RWPE1 (cell line): ENCODE results near the gene MUC4.

Experiments
- CTCF ChIA-PET: fragments of 350-600 bp; sonication (Branson Sonifier 250); formaldehyde crosslinking; extraction: SDS; loops from one replicate; lab custom pipeline; 2021; lab: Yijun Ruan, JAX
- POLR2A ChIA-PET: fragments of 400-600 bp; formaldehyde crosslinking; extraction: SDS; loops from one replicate; lab custom pipeline; 2020; ENCODE audit warnings: antibody characterized with exemption; ENCODE audit not compliant: low non-redundant PET; lab: Yijun Ruan, JAX
- DNase-seq: peaks from one replicate; pipeline ENCODE4 v3.0.0; 2012; ENCODE audit warnings: low spot score
- H3K27ac ChIP-seq: fragments of 450-650 bp; 2 replicates; pipeline ENCODE4 v1.5.1; 2017
- TF ChIP-seq, protein P1 (sequence below): fragments of 450-650 bp; conservative IDR thresholded peaks from 2 replicates; pipeline ENCODE4 v1.5.1; 2017; ENCODE audit warnings: low read depth, mild to moderate bottlenecking

Gene MUC4

DNA sequence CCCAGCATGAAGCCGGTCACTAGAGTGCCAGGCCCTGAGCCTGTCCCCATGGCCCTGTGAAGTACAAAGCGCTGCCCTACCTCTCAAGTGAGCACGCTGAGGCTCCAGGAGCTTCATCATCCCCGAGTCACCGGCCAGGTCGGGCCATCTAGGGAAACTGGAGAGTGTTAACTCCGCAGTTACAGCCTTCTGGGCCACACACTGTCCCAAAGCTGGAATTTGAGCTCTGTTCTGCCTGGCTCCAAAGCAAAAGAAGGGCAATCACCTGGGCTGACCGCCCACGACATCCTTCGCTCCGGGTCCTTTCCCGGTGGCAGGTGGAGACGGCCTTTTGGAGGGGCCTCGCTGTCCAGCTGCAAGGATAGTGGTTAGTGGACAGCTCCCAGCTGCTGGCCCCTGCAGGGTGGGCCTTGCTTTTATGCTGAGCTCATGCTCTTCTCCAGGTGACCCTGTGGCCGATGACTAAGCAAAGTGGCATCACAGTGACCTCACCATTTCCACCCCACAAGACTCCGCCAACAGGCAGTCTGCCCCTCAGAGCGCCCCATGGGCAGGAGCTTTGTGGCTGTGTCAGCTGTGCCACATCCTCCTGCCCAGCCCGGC lies 3.5 kb upstream of the MUC4 start:
- ChIA-PET CTCF (interaction anchor here (0.6 to 2.7 kb wide), 2 partner anchors 35 to 42 kb away, joined by 5 to 11 read pairs; no protein-coding TSS in a partner anchor), POLR2A (interaction anchor here (0.6 kb wide), 1 partner anchor 56 kb away, joined by 10 read pairs; no protein-coding TSS in a partner anchor)
- TF ChIP-seq, protein P1, sequence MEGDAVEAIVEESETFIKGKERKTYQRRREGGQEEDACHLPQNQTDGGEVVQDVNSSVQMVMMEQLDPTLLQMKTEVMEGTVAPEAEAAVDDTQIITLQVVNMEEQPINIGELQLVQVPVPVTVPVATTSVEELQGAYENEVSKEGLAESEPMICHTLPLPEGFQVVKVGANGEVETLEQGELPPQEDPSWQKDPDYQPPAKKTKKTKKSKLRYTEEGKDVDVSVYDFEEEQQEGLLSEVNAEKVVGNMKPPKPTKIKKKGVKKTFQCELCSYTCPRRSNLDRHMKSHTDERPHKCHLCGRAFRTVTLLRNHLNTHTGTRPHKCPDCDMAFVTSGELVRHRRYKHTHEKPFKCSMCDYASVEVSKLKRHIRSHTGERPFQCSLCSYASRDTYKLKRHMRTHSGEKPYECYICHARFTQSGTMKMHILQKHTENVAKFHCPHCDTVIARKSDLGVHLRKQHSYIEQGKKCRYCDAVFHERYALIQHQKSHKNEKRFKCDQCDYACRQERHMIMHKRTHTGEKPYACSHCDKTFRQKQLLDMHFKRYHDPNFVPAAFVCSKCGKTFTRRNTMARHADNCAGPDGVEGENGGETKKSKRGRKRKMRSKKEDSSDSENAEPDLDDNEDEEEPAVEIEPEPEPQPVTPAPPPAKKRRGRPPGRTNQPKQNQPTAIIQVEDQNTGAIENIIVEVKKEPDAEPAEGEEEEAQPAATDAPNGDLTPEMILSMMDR, result no peak
- H3K27ac ChIP-seq, result no peak overlapping the region
- no peak for DNase-seq

- TF ChIP-seq, protein P1, result no peak
- H3K27ac ChIP-seq, result no peak overlapping the region
- CTCF ChIA-PET, result interaction anchor here (2.7 kb wide), 1 partner anchor 36 kb away, joined by 11 read pairs; no protein-coding TSS in a partner anchor
- DNase-seq, result no peak
- POLR2A ChIA-PET, result no interaction called here
Measured at GRCh38 chr3:195813916-195814640, 2.3 kb upstream of the MUC4 start.

GRCh38 chr3:195812366-195812765 lies 637 bp upstream of the MUC4 start:
- TF ChIP-seq, protein P1, result no peak
- ChIA-PET CTCF (no interaction called here), POLR2A (no interaction called here)
- no peak overlapping the region for H3K27ac ChIP-seq
- no peak for DNase-seq

- POLR2A ChIA-PET, result no interaction called here
- H3K27ac ChIP-seq, result no peak overlapping the region
- DNase-seq, result no peak
- TF ChIP-seq, protein P1, result no peak
- CTCF ChIA-PET, result interaction anchor here (0.6 kb wide), 2 partner anchors 39 to 46 kb away, joined by 3 to 4 read pairs; no protein-coding TSS in a partner anchor
Measured at GRCh38 chr3:195810455-195810845, 1.3 kb downstream of the MUC4 start.

GRCh38 chr3:195809796-195810454 lies 1.8 kb downstream of the MUC4 start:
- ChIA-PET CTCF (no interaction called here), POLR2A (no interaction called here)
- DNase-seq, result no peak
- H3K27ac ChIP-seq, result no peak overlapping the region
- TF ChIP-seq, protein P1, result no peak

- POLR2A ChIA-PET, result no interaction called here
- TF ChIP-seq, protein P1, result no peak
- no peak for DNase-seq
- CTCF ChIA-PET, result no interaction called here
- no peak overlapping the region for H3K27ac ChIP-seq
Measured at GRCh38 chr3:195809291-195809785, 2.4 kb downstream of the MUC4 start.
